Astrocyte of the hippocampus (primary cell): ENCODE measurements around the gene KCTD1.
A peak's percentile ranks its signal among the peaks of the same experiment; 100 is the strongest.

Experiments used
- DNase-seq: peaks from one replicate; pipeline ENCODE4 v3.0.0; 2011; ENCODE audit warnings: low read depth, low spot score

Gene KCTD1

GRCh38 chr18:26429535-26430226 lies 118.7 kb downstream of the KCTD1 start:
- DNase-seq = peak; percentile 82

GRCh38 chr18:26425148-26425531 lies 123.2 kb downstream of the KCTD1 start:
- DNase-seq = no peak

GRCh38 chr18:26424428-26425147 lies 123.8 kb downstream of the KCTD1 start:
- DNase-seq = no peak

GRCh38 chr18:26422472-26423162 lies 125.7 kb downstream of the KCTD1 start:
- DNase-seq = no peak

GRCh38 chr18:26421931-26422330 lies 126.4 kb downstream of the KCTD1 start:
- DNase-seq = no peak

- no peak for DNase-seq
Observed at GRCh38 chr18:26421503-26421902, 126.8 kb downstream of the KCTD1 start.

GRCh38 chr18:26419746-26420145 lies 128.6 kb downstream of the KCTD1 start:
- peak; percentile 52 for DNase-seq

- no peak for DNase-seq
Observed at GRCh38 chr18:26418225-26418624, 130.1 kb downstream of the KCTD1 start.

GRCh38 chr18:26417190-26417589 lies 131.2 kb downstream of the KCTD1 start:
- DNase-seq = no peak

GRCh38 chr18:26416652-26417150 lies 131.7 kb downstream of the KCTD1 start:
- DNase-seq = no peak

GRCh38 chr18:26415631-26416030 lies 132.7 kb downstream of the KCTD1 start:
- no peak for DNase-seq

GRCh38 chr18:26414901-26415440 lies 133.4 kb downstream of the KCTD1 start:
- DNase-seq = no peak

GRCh38 chr18:26409091-26409490 lies 139.3 kb downstream of the KCTD1 start:
- no peak for DNase-seq

- no peak for DNase-seq
Observed at GRCh38 chr18:26407736-26408601, 140.4 kb downstream of the KCTD1 start.

- DNase-seq = peak; percentile 31
Observed at GRCh38 chr18:26406854-26407517, 141.4 kb downstream of the KCTD1 start.

- no peak for DNase-seq
Observed at GRCh38 chr18:26406324-26406723, 142.0 kb downstream of the KCTD1 start.

- DNase-seq = peak; percentile 70
Observed at GRCh38 chr18:26405190-26405801, 143.1 kb downstream of the KCTD1 start.
